ENCODE data around the gene TTLL3.

The TTLL3 gene

GRCh38 chr3:9792405-9793160 lies 17.5 kb upstream of the TTLL3 start, which contains the start of the genes ARPC4 and TADA3:
TSS of gene ARPC4 (plus strand) at chr3:9793082. CDS start at chr3:9793122, 40 bp downstream.
TSS of gene TADA3 (minus strand) at chr3:9792473. CDS start at chr3:9791466, 1,007 bp downstream.
- peak within 1 kb of the TSS; percentile 98 for H3K4me3 ChIP-seq (ENCODE audit: insufficient read depth, low read length, poor library complexity, severe bottlenecking)
- peaks cover 2% of the 10 kb centered on the region; the same call in 1 of the 2 replicates for H3K36me3 ChIP-seq (ENCODE audit: low read length)
- peak within 1 kb of the TSS; percentile 89 for H3K4me2 ChIP-seq (ENCODE audit: low read depth, low read length, poor library complexity, severe bottlenecking)
- no peaks in the 10 kb centered on the region for H3K9me3 ChIP-seq (ENCODE audit: insufficient read depth, low read length)
- H3K27me3 ChIP-seq (ENCODE audit: low read length) = no peaks in the 10 kb centered on the region
- peaks cover 52% of the 10 kb centered on the region for H3K79me2 ChIP-seq (ENCODE audit: insufficient read depth, low read length)
- peaks cover 8% of the 10 kb centered on the region; the same call in 1 of the 2 replicates for H3F3A ChIP-seq (ENCODE audit: insufficient read depth)
- no peak for TF ChIP-seq EZH2phosphoT487 (conservative IDR thresholded peaks at IDR 0.05; ENCODE audit: low read length)
- peaks cover 8% of the 10 kb centered on the region; the same call in 1 of the 2 replicates for H4K20me1 ChIP-seq (ENCODE audit: low read depth, low read length)
- peak within 1 kb of the TSS; percentile 86 for H3K27ac ChIP-seq (ENCODE audit: low read depth, low read length)
- H3K9me2 ChIP-seq (replicated peaks; ENCODE audit: insufficient read depth, low read length) = no peaks in the 10 kb centered on the region
- peak within 1 kb of the TSS; percentile 100 for H3K9ac ChIP-seq (ENCODE audit: low read length)
- peak within 1 kb of the TSS; percentile 69 for H2AFZ ChIP-seq (ENCODE audit: low read depth, low read length, severe bottlenecking)

- H3K79me2 ChIP-seq (ENCODE audit: insufficient read depth, low read length) = peaks cover 52% of the 10 kb centered on the region
- H3K27ac ChIP-seq (ENCODE audit: low read depth, low read length) = peak overlapping the region; percentile 86
- H3K9ac ChIP-seq (ENCODE audit: low read length) = peak overlapping the region; percentile 100
- H4K20me1 ChIP-seq (ENCODE audit: low read depth, low read length) = peaks cover 8% of the 10 kb centered on the region; the same call in 1 of the 2 replicates
- H3K27me3 ChIP-seq (ENCODE audit: low read length) = no peaks in the 10 kb centered on the region
- peak overlapping the region; percentile 69 for H2AFZ ChIP-seq (ENCODE audit: low read depth, low read length, severe bottlenecking)
- H3K4me3 ChIP-seq (ENCODE audit: insufficient read depth, low read length, poor library complexity, severe bottlenecking) = peak overlapping the region; percentile 98
- peaks cover 8% of the 10 kb centered on the region for H3K36me3 ChIP-seq (ENCODE audit: low read length)
- no peak for TF ChIP-seq CTCF (IDR thresholded peaks at IDR 0.05; ENCODE audit: insufficient read depth, low read length, poor library complexity, severe bottlenecking)
- TF ChIP-seq EZH2phosphoT487 (conservative IDR thresholded peaks at IDR 0.05; ENCODE audit: low read length) = no peak
- peak overlapping the region; percentile 89 for H3K4me2 ChIP-seq (ENCODE audit: low read depth, low read length, poor library complexity, severe bottlenecking)
- H3F3A ChIP-seq (ENCODE audit: insufficient read depth) = 0 out of 2 replicates have a peak, but pooled peaks cover 4% of the 10 kb centered on the region
- H3K9me2 ChIP-seq (replicated peaks; ENCODE audit: insufficient read depth, low read length) = no peaks in the 10 kb centered on the region
- no peaks in the 10 kb centered on the region for H3K9me3 ChIP-seq (ENCODE audit: insufficient read depth, low read length)
Measured at GRCh38 chr3:9793161-9793781, 16.8 kb upstream of the TTLL3 start.

GRCh38 chr3:9794400-9794799 lies 15.7 kb upstream of the TTLL3 start:
- TF ChIP-seq EZH2phosphoT487 (conservative IDR thresholded peaks at IDR 0.05; ENCODE audit: low read length) (no peak), CTCF (IDR thresholded peaks at IDR 0.05; ENCODE audit: insufficient read depth, low read length, poor library complexity, severe bottlenecking) (no peak)
- Histone ChIP-seq H3K79me2 (ENCODE audit: insufficient read depth, low read length) (peaks cover 55% of the 10 kb centered on the region), H3K4me2 (ENCODE audit: low read depth, low read length, poor library complexity, severe bottlenecking) (peak overlapping the region; percentile 89), H3K36me3 (ENCODE audit: low read length) (peaks cover 14% of the 10 kb centered on the region), H2AFZ (ENCODE audit: low read depth, low read length, severe bottlenecking) (no peak overlapping the region), H3K4me3 (ENCODE audit: insufficient read depth, low read length, poor library complexity, severe bottlenecking) (no peak overlapping the region), H3K27me3 (ENCODE audit: low read length) (no peaks in the 10 kb centered on the region), H3K9me2 (replicated peaks; ENCODE audit: insufficient read depth, low read length) (no peaks in the 10 kb centered on the region), H4K20me1 (ENCODE audit: low read depth, low read length) (peaks cover 11% of the 10 kb centered on the region; the same call in 1 of the 2 replicates), H3K9ac (ENCODE audit: low read length) (no peak overlapping the region), H3K9me3 (ENCODE audit: insufficient read depth, low read length) (no peaks in the 10 kb centered on the region), H3K27ac (ENCODE audit: low read depth, low read length) (no peak overlapping the region), H3F3A (ENCODE audit: insufficient read depth) (0 out of 2 replicates have a peak, but pooled peaks cover 4% of the 10 kb centered on the region)

Measured in SU-DHL-6 (cell line).